Upper lobe of left lung (tissue), 4 donors: ENCODE measurements around the gene STEAP1B.

Experiments used
- CTCF ChIP-seq, 6 experiments: fragments of 450-650 bp in 4 of 6; fragments of 200-600 bp in 2 of 6; sonication (generic) in 2 of 6; IDR thresholded peaks; one replicate each; pipeline ENCODE4 v1.5.1; 2016 to 2019; ENCODE audit warnings: antibody characterized with exemption in 6 of 6
- EP300 ChIP-seq, 4 donors: sonication (generic); formaldehyde crosslinking; IDR thresholded peaks; one replicate each; pipeline ENCODE4 v1.5.1; 2017; ENCODE audit warnings: antibody characterized with exemption in 4 of 4, control low read depth in 2 of 4
- POLR2AphosphoS5 ChIP-seq, 2 donors: sonication (generic); formaldehyde crosslinking; IDR thresholded peaks; one replicate each; pipeline ENCODE4 v1.5.1; 2017; ENCODE audit warnings: antibody characterized with exemption in 2 of 2

DNA sequence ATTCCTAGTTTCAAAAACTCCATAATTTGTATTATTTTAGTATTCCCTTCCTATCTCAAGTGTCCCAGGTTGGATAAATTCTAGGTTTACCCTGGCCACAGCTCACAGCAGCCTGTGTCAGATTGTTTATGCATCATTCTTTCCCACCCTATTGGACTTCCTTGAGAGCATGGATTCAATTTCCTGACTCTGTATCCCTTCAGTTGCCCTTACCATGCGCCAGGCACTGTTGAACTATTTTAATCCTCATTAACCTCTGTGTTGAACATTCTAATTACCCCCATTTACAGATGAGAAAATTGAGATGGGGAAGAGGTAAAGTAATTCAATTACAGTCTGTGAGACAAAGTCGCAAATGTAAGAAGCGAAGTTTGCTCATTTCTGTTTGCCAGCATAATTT is 58.8 kb downstream of the STEAP1B start:
- TF ChIP-seq POLR2AphosphoS5 (IDR thresholded peaks at IDR 0.05) (no peak), CTCF (IDR thresholded peaks at IDR 0.05) (no peak), EP300 (IDR thresholded peaks at IDR 0.05) (no peak)
